Activated naive CD4-positive, alpha-beta T cell treated with anti-CD3 and anti-CD28 coated beads for 36 hours (primary cell): ENCODE data around the gene APEX1. TPM values are rescaled to one million over a fixed set of nuclear protein-coding genes. Genes with fewer than 3 reads are reported as not detected.

Source experiments
- CTCF ChIA-PET: fragments of 350-600 bp; sonication (Branson Sonifier 250); formaldehyde crosslinking; loops from one replicate; lab custom pipeline; 2021; ENCODE audit warnings: antibody characterized with exemption; lab: Charles Lee
- DNase-seq: peaks from one replicate; pipeline ENCODE4 v3.0.0-alpha.2; 2020
- H3K27ac Mint-ChIP-seq: one replicate; pipeline ENCODE4 v1.8.0; 2021; ENCODE audit warnings: mild to moderate bottlenecking, mixed read lengths
- H3K27me3 Mint-ChIP-seq: one replicate; pipeline ENCODE4 v1.8.0; 2021; ENCODE audit warnings: low read depth, mixed read lengths
- H3K36me3 Mint-ChIP-seq: one replicate; pipeline ENCODE4 v1.8.0; 2021; ENCODE audit warnings: low read depth, mixed read lengths
- H3K4me1 Mint-ChIP-seq: one replicate; pipeline ENCODE4 v1.8.0; 2021; ENCODE audit warnings: low read depth, mixed read lengths
- H3K4me3 Mint-ChIP-seq: one replicate; pipeline ENCODE4 v1.8.0; 2021; ENCODE audit warnings: mild to moderate bottlenecking, moderate library complexity, mixed read lengths
- H3K9me3 Mint-ChIP-seq: one replicate; pipeline ENCODE4 v1.8.0; 2021; ENCODE audit warnings: mixed read lengths
- intact Hi-C: fragments of 100-400 bp; cut with micrococcal nuclease; formaldehyde crosslinking; loops from one replicate; pipeline ENCODE4 v1.15.1; 2023
- total RNA-seq, 2 experiments: library from RNA; stranded (reverse); gene quantifications; one replicate each; pipeline ENCODE4 v1.2.3, GENCODE V29; 2021

APEX1 gene
- total RNA-seq, 2 experiments from 2014 or later: 187 to 190 TPM

- Mint-ChIP-seq H3K27ac (peak within 1 kb of the TSS; percentile 96), H3K9me3 (no peaks in the 10 kb centered on the region), H3K4me3 (peak within 1 kb of the TSS; percentile 92), H3K36me3 (peaks cover 29% of the 10 kb centered on the region), H3K4me1 (peaks cover 29% of the 10 kb centered on the region), H3K27me3 (no peaks in the 10 kb centered on the region)
- CTCF ChIA-PET: interaction anchor here (0.6 to 3.2 kb wide), 6 partner anchors 8 to 405 kb away, joined by 3 to 16 read pairs (median 4); partner anchors contain the start of genes CCNB1IP1 and PARP2
- peak; percentile 99 for DNase-seq
- intact Hi-C loops: loop anchor here (1.0 to 10.0 kb wide), 9 partner anchors 8 to 806 kb away; partner anchors contain the start of genes HNRNPC, PARP2, PNP and TEP1
Measured at GRCh38 chr14:20461225-20462141, 6.5 kb downstream of the APEX1 start, which contains the start of gene PIP4P1. TSS of gene PIP4P1 (minus strand) at chr14:20461434. CDS start at chr14:20461325, 109 bp downstream.

GRCh38 chr14:20468764-20469241 is 13.8 kb downstream of the APEX1 start:
- no peaks in the 10 kb centered on the region for H3K27me3 Mint-ChIP-seq
- peaks cover 32% of the 10 kb centered on the region for H3K36me3 Mint-ChIP-seq
- CTCF ChIA-PET: interaction anchor here (0.9 to 1.1 kb wide), 2 partner anchors 14 to 26 kb away, joined by 4 to 6 read pairs; partner anchors contain the start of genes APEX1 and OSGEP
- H3K4me1 Mint-ChIP-seq: peaks cover 30% of the 10 kb centered on the region
- no peak for DNase-seq
- intact Hi-C loops: loop anchor here (1.0 to 10.0 kb wide), 8 partner anchors 8 to 506 kb away; partner anchors contain the start of genes PARP2 and PIP4P1
- peak overlapping the region; percentile 88 for H3K4me3 Mint-ChIP-seq
- no peaks in the 10 kb centered on the region for H3K9me3 Mint-ChIP-seq
- peak overlapping the region; percentile 97 for H3K27ac Mint-ChIP-seq

GRCh38 chr14:20469242-20469889 is 14.3 kb downstream of the APEX1 start, which contains the start of gene PNP:
TSS of gene PNP (plus strand) at chr14:20469406. CDS start at chr14:20469525, 119 bp downstream.
- Mint-ChIP-seq H3K27me3 (no peaks in the 10 kb centered on the region), H3K4me3 (peak within 1 kb of the TSS; percentile 88), H3K36me3 (peaks cover 38% of the 10 kb centered on the region), H3K27ac (peak within 1 kb of the TSS; percentile 97), H3K9me3 (no peaks in the 10 kb centered on the region), H3K4me1 (peaks cover 36% of the 10 kb centered on the region)
- intact Hi-C loops: loop anchor here (1.0 to 10.0 kb wide), 8 partner anchors 8 to 505 kb away; partner anchors contain the start of genes PARP2 and PIP4P1
- CTCF ChIA-PET: interaction anchor here (0.9 to 1.6 kb wide), 6 partner anchors 13 to 138 kb away, joined by 3 to 7 read pairs (median 5); partner anchors contain the start of genes APEX1 and OSGEP
- DNase-seq: peak; percentile 91

GRCh38 chr14:20469890-20470602 is 15.0 kb downstream of the APEX1 start:
- CTCF ChIA-PET: interaction anchor here (1.1 to 1.6 kb wide), 6 partner anchors 14 to 137 kb away, joined by 3 to 7 read pairs (median 4); partner anchors contain the start of gene TEP1
- H3K4me3 Mint-ChIP-seq: peak overlapping the region; percentile 88
- intact Hi-C loops: loop anchor here (1.0 to 10.0 kb wide), 11 partner anchors 7 to 505 kb away; partner anchors contain the start of genes APEX1, PARP2 and PIP4P1
- H3K36me3 Mint-ChIP-seq: peaks cover 44% of the 10 kb centered on the region
- H3K9me3 Mint-ChIP-seq: no peaks in the 10 kb centered on the region
- H3K4me1 Mint-ChIP-seq: peaks cover 43% of the 10 kb centered on the region
- H3K27me3 Mint-ChIP-seq: no peaks in the 10 kb centered on the region
- H3K27ac Mint-ChIP-seq: peak overlapping the region; percentile 97
- peak; percentile 84 for DNase-seq

GRCh38 chr14:20470603-20470901 is 15.5 kb downstream of the APEX1 start:
- Mint-ChIP-seq H3K27ac (peak overlapping the region; percentile 97), H3K36me3 (peaks cover 50% of the 10 kb centered on the region), H3K4me3 (peak overlapping the region; percentile 88), H3K27me3 (no peaks in the 10 kb centered on the region), H3K9me3 (no peaks in the 10 kb centered on the region), H3K4me1 (peaks cover 48% of the 10 kb centered on the region)
- DNase-seq: no peak
- CTCF ChIA-PET: interaction anchor here (1.1 to 1.6 kb wide), 6 partner anchors 14 to 143 kb away, joined by 3 to 7 read pairs (median 3); partner anchors contain the start of gene TEP1
- intact Hi-C loops: loop anchor here (1.0 kb wide), 3 partner anchors 15 to 29 kb away; partner anchors contain the start of gene APEX1

- DNase-seq: no peak
- intact Hi-C loops: no loop called here
- Mint-ChIP-seq H3K4me1 (peaks cover 69% of the 10 kb centered on the region), H3K27me3 (no peaks in the 10 kb centered on the region), H3K4me3 (peak overlapping the region; percentile 63), H3K27ac (peak overlapping the region; percentile 62), H3K9me3 (no peaks in the 10 kb centered on the region), H3K36me3 (peaks cover 70% of the 10 kb centered on the region)
- CTCF ChIA-PET: no interaction called here
Measured at GRCh38 chr14:20472536-20473169, 17.6 kb downstream of the APEX1 start.

GRCh38 chr14:20476776-20477175 is 21.8 kb downstream of the APEX1 start:
- no peaks in the 10 kb centered on the region for H3K9me3 Mint-ChIP-seq
- peak overlapping the region; percentile 92 for H3K27ac Mint-ChIP-seq
- peaks cover 63% of the 10 kb centered on the region for H3K36me3 Mint-ChIP-seq
- DNase-seq: no peak
- H3K4me3 Mint-ChIP-seq: no peak overlapping the region
- H3K4me1 Mint-ChIP-seq: peaks cover 62% of the 10 kb centered on the region
- CTCF ChIA-PET: interaction anchor here (2.3 kb wide), 1 partner anchor 61 kb away, joined by 11 read pairs; no protein-coding TSS in a partner anchor
- no peaks in the 10 kb centered on the region for H3K27me3 Mint-ChIP-seq
- intact Hi-C loops: loop anchor here (1.0 kb wide), 3 partner anchors 7 to 21 kb away; partner anchors contain the start of genes APEX1 and PNP

- H3K9me3 Mint-ChIP-seq: no peaks in the 10 kb centered on the region
- H3K36me3 Mint-ChIP-seq: peaks cover 57% of the 10 kb centered on the region
- H3K27me3 Mint-ChIP-seq: no peaks in the 10 kb centered on the region
- CTCF ChIA-PET: interaction anchor here (2.3 kb wide), 1 partner anchor 62 kb away, joined by 11 read pairs; no protein-coding TSS in a partner anchor
- H3K27ac Mint-ChIP-seq: peak overlapping the region; percentile 92
- DNase-seq: peak; percentile 41
- H3K4me1 Mint-ChIP-seq: peaks cover 58% of the 10 kb centered on the region
- H3K4me3 Mint-ChIP-seq: peak overlapping the region; percentile 19
- intact Hi-C loops: loop anchor here (1.0 kb wide), 3 partner anchors 8 to 22 kb away; partner anchors contain the start of genes APEX1 and PNP
Measured at GRCh38 chr14:20477211-20477876, 22.3 kb downstream of the APEX1 start.

GRCh38 chr14:20478894-20479293 is 23.9 kb downstream of the APEX1 start:
- H3K27me3 Mint-ChIP-seq: no peaks in the 10 kb centered on the region
- no peak for DNase-seq
- H3K4me3 Mint-ChIP-seq: no peak overlapping the region
- CTCF ChIA-PET: interaction anchor here (0.6 to 1.2 kb wide), 2 partner anchors 9 to 47 kb away, joined by 3 read pairs; no protein-coding TSS in a partner anchor
- no peaks in the 10 kb centered on the region for H3K9me3 Mint-ChIP-seq
- H3K36me3 Mint-ChIP-seq: peaks cover 48% of the 10 kb centered on the region
- intact Hi-C loops: no loop called here
- H3K27ac Mint-ChIP-seq: peak overlapping the region; percentile 15
- peaks cover 52% of the 10 kb centered on the region for H3K4me1 Mint-ChIP-seq

GRCh38 chr14:20482382-20482781 is 27.4 kb downstream of the APEX1 start:
- H3K4me3 Mint-ChIP-seq: no peak overlapping the region
- CTCF ChIA-PET: interaction anchor here (1.2 to 1.3 kb wide), 3 partner anchors 27 to 155 kb away, joined by 3 to 6 read pairs (median 3); partner anchors contain the start of gene APEX1
- peaks cover 25% of the 10 kb centered on the region for H3K4me1 Mint-ChIP-seq
- H3K27me3 Mint-ChIP-seq: no peaks in the 10 kb centered on the region
- H3K27ac Mint-ChIP-seq: no peak overlapping the region
- peaks cover 14% of the 10 kb centered on the region for H3K36me3 Mint-ChIP-seq
- no peak for DNase-seq
- intact Hi-C loops: no loop called here
- H3K9me3 Mint-ChIP-seq: no peaks in the 10 kb centered on the region
